ENCODE data around the gene SCTR. TPM values are rescaled to one million over a fixed set of nuclear protein-coding genes. Genes with fewer than 3 reads are reported as not detected.

Gene SCTR
- total and polyA plus RNA-seq, 2 of the 8 experiments (the other 6 are each of a cell fraction or from before 2014, with no cell fraction given): 0.15 TPM; not detected in 1

GRCh38 chr2:119544075-119544938 lies 20.0 kb upstream of the SCTR start, which contains the start of gene CFAP221 (continued):
- TF ChIP-seq GABPA (IDR thresholded peaks at IDR 0.05; ENCODE audit: borderline replicate concordance, insufficient read depth, low read length): no peak

All from H1 (cell line).